GM12878 (cell line): ENCODE data around the gene RAP1GAP. TPM values are rescaled to one million over a fixed set of nuclear protein-coding genes. Genes with fewer than 3 reads are reported as not detected.

ENCODE experiments used
- ATAC-seq: fragments of 200-7000 bp; cut with Tn5 transposase; 3 replicates; pipeline ENCODE4 v1.9.1; 2020; ENCODE audit warnings: mild to moderate bottlenecking, moderate library complexity
- BruUV-seq: library from RNA; stranded (reverse); fragments of 400-500 nt; replicated peaks from 2 replicates; lab custom pipeline; 2021; lab: Mats Ljungman, UMichigan
- CTCF ChIA-PET: fragments of 300-600 bp; sonication (Branson Sonifier 250); formaldehyde crosslinking; extraction: SDS; loops from one replicate; lab custom pipeline; 2021; ENCODE audit warnings: inconsistent platforms; lab: Yijun Ruan, JAX
- POLR2A ChIA-PET: fragments of 350-600 bp; formaldehyde crosslinking; extraction: SDS; loops from one replicate; lab custom pipeline; 2021; ENCODE audit warnings: inconsistent platforms; lab: Charles Lee
- RAD21 ChIA-PET: fragments of 300-600 bp; sonication (Branson Sonifier 250); formaldehyde crosslinking; loops from one replicate; lab custom pipeline; 2023; ENCODE audit warnings: antibody characterized with exemption; ENCODE audit not compliant: unreplicated experiment; lab: Charles Lee
- SMC1A ChIA-PET: fragments of 300-600 bp; sonication (Branson Sonifier 250); formaldehyde crosslinking; loops from one replicate; lab custom pipeline; 2023; ENCODE audit not compliant: unreplicated experiment, uncharacterized antibody; lab: Charles Lee
- DNase-seq: peaks from one replicate; pipeline ENCODE4 v3.0.0-alpha.2; 2011; ENCODE audit warnings: low read depth, low spot score
- FAIRE-seq: peaks from 3 replicates; lab custom pipeline; 2011; peaks lifted over from hg19 to GRCh38; lab: Jason Lieb, UNC
- H2AFZ ChIP-seq: 2 replicates; pipeline ENCODE4 v1.6.0; 2011; ENCODE audit warnings: low read depth, low read length, control low read depth; ENCODE audit not compliant: control insufficient read depth
- H3K27ac ChIP-seq: 2 replicates; pipeline ENCODE4 v1.5.1; 2011; ENCODE audit warnings: control low read depth; ENCODE audit not compliant: control insufficient read depth, insufficient read depth
- H3K27me3 ChIP-seq, 2 experiments: replicated peaks in 1 of 2; 2 replicates each; pipeline versions ENCODE4 v1.6.0 to v1.6.1; 2011; ENCODE audit warnings: low read length in 1 of 2; ENCODE audit not compliant: control insufficient read depth in 2 of 2, insufficient read depth in 2 of 2
- H3K36me3 ChIP-seq, 2 experiments: 2 replicates each; pipeline ENCODE4 v1.5.1; 2011; ENCODE audit warnings: low read length in 1 of 2; ENCODE audit not compliant: control insufficient read depth in 2 of 2, insufficient read depth in 2 of 2
- H3K4me1 ChIP-seq: 2 replicates; pipeline ENCODE4 v1.6.1; 2011; ENCODE audit warnings: mild to moderate bottlenecking, low read length, moderate library complexity, mixed read lengths; ENCODE audit not compliant: control insufficient read depth, insufficient read depth
- H3K4me2 ChIP-seq: 2 replicates; pipeline ENCODE4 v1.6.0; 2011; ENCODE audit warnings: control low read depth; ENCODE audit not compliant: control insufficient read depth, insufficient read depth
- H3K4me3 ChIP-seq: fragments of 200-600 bp; sonication (generic); 2 replicates; pipeline ENCODE4 v1.5.1; 2016
- H3K79me2 ChIP-seq: 2 replicates; pipeline ENCODE4 v1.6.0; 2011; ENCODE audit warnings: low read length; ENCODE audit not compliant: control insufficient read depth, insufficient read depth
- H3K9ac ChIP-seq: 2 replicates; pipeline ENCODE4 v1.8.0; 2011; ENCODE audit warnings: low read length, control low read depth, mixed read lengths; ENCODE audit not compliant: control insufficient read depth, insufficient read depth
- H3K9me3 ChIP-seq: replicated peaks from 3 replicates; pipeline ENCODE4 v1.5.1; 2011; ENCODE audit warnings: mild to moderate bottlenecking, low read length; ENCODE audit not compliant: control insufficient read depth, insufficient read depth
- H4K20me1 ChIP-seq: 2 replicates; pipeline ENCODE4 v1.6.0; 2011; ENCODE audit not compliant: control insufficient read depth, insufficient read depth
- CBX5 ChIP-seq: sonication (generic); IDR thresholded peaks from 2 replicates; pipeline ENCODE4 v1.6.1; 2016; ENCODE audit warnings: low read depth, moderate library complexity, mild to moderate bottlenecking, inconsistent platforms
- IKZF2 ChIP-seq, 2 experiments: fragments of 450-650 bp; IDR thresholded peaks; 2 replicates each; pipeline ENCODE4 v1.6.1; 2017; ENCODE audit warnings: mild to moderate bottlenecking in 2 of 2, moderate library complexity in 2 of 2
- KAT2A ChIP-seq: conservative IDR thresholded peaks from 2 replicates; pipeline ENCODE4 v1.6.1; 2011; ENCODE audit warnings: low read depth, low read length; ENCODE audit not compliant: control insufficient read depth
- MXI1 ChIP-seq: fragments of 150-350 bp; IDR thresholded peaks from 2 replicates; pipeline ENCODE4 v1.6.1; 2011; ENCODE audit warnings: low read depth, mild to moderate bottlenecking, inconsistent platforms, low read length, improper control_type of control experiment
- POLR2A ChIP-seq: IDR thresholded peaks from 2 replicates; pipeline ENCODE4 v1.6.1; 2011; ENCODE audit warnings: low read depth, mild to moderate bottlenecking, low read length
- POU2F2 ChIP-seq: IDR thresholded peaks from 3 replicates; pipeline ENCODE4 v1.6.1; 2011; ENCODE audit warnings: low read depth, mild to moderate bottlenecking, low read length, borderline replicate concordance
- RBBP5 ChIP-seq: fragments of 200-600 bp; sonication (generic); conservative IDR thresholded peaks from 2 replicates; pipeline ENCODE4 v1.6.1; 2016
- RFX5 ChIP-seq: IDR thresholded peaks from 2 replicates; pipeline ENCODE4 v1.6.1; 2011; ENCODE audit warnings: low read depth, low read length, improper control_type of control experiment
- SMC3 ChIP-seq: IDR thresholded peaks from 2 replicates; pipeline ENCODE4 v1.6.1; 2011; ENCODE audit warnings: low read length, improper control_type of control experiment, borderline replicate concordance
- SREBF1 ChIP-seq: IDR thresholded peaks from 2 replicates; pipeline ENCODE4 v1.6.1; 2012; ENCODE audit warnings: mild to moderate bottlenecking, low read length
- TCF7 ChIP-seq: IDR thresholded peaks from 2 replicates; pipeline ENCODE4 v1.6.1; 2014; ENCODE audit warnings: antibody characterized with exemption, borderline replicate concordance
- WGBS: methylation state at CpG from one replicate; pipeline ENCODE4 v1.1.6; 2016; ENCODE audit warnings: low lambda C conversion rate; ENCODE audit not compliant: insufficient replicate concordance, insufficient coverage; ENCODE audit errors: missing lambda C conversion rate; 5-methylcytosine and 5-hydroxymethylcytosine counted together
- in situ Hi-C: fragments of 300-500 bp; cut with MboI; formaldehyde crosslinking; loops from 9 replicates; pipeline ENCODE4 v1.14.3; 2018; ENCODE audit warnings: mixed read lengths
- intact Hi-C: fragments of 100-400 bp; cut with micrococcal nuclease; formaldehyde crosslinking; loops from one replicate; pipeline ENCODE4 v1.14.2; 2022; ENCODE audit not compliant: unreplicated experiment
- polyA plus RNA-seq, 11 experiments: library from polyadenylated mRNA; depleted of rRNA in 4 of 11; unstranded in 6 of 11; stranded (reverse) in 5 of 11; fragments of >200 nt; fragmentation: Nextera tagmentation in 4 of 11; fragmentation: Illumina TruSeq in 1 of 11; extraction: Ambion mirVana in 4 of 11; extraction: Trizol in 1 of 11; gene quantifications; 1 replicate in 1 of 11; 2 replicates in 10 of 11; pipeline versions ENCODE4 v1.2.1 to v1.2.3, GENCODE V29; 2011 to 2016; ENCODE audit warnings: inconsistent platforms in 2 of 11, missing spikeins in 2 of 11, low read depth in 1 of 11
- total RNA-seq, 4 experiments: library from RNA; depleted of rRNA in 3 of 4; stranded (reverse); fragments of >200 nt in 3 of 4; fragmentation: Illumina TruSeq in 1 of 4; extraction: Trizol in 1 of 4; gene quantifications; 2 replicates each; pipeline versions ENCODE4 v1.2.1 to v1.2.3, GENCODE V29; 2013 to 2021
- TF ChIP-seq, protein P1 (sequence below): fragments of 450-650 bp; IDR thresholded peaks from 2 replicates; pipeline ENCODE4 v1.6.1; 2017; ENCODE audit warnings: mild to moderate bottlenecking, moderate library complexity
- TF ChIP-seq, protein P2 (sequence below), 3 experiments: IDR thresholded peaks in 2 of 3; conservative IDR thresholded peaks in 1 of 3; 2 replicates each; pipeline ENCODE4 v1.5.1; 2011; ENCODE audit warnings: low read depth in 3 of 3, low read length in 3 of 3, mild to moderate bottlenecking in 3 of 3, control low read depth in 2 of 3, moderate library complexity in 2 of 3, inconsistent platforms in 1 of 3, mixed read lengths in 1 of 3; ENCODE audit not compliant: control insufficient read depth in 2 of 3, insufficient read depth in 1 of 3; ENCODE audit errors: extremely low read depth in 1 of 3
- TF ChIP-seq, protein P3 (sequence below): fragments of 450-650 bp; IDR thresholded peaks from 2 replicates; pipeline ENCODE4 v1.6.1; 2018; ENCODE audit warnings: mild to moderate bottlenecking, low read depth, moderate library complexity; ENCODE audit not compliant: partially characterized antibody

The RAP1GAP gene
- total and polyA plus RNA-seq, 10 of the 15 experiments (the other 5 are each of a cell fraction or from before 2014, with no cell fraction given), result 0.04 to 0.96 (median 0.09) TPM; not detected in 3

DNA sequence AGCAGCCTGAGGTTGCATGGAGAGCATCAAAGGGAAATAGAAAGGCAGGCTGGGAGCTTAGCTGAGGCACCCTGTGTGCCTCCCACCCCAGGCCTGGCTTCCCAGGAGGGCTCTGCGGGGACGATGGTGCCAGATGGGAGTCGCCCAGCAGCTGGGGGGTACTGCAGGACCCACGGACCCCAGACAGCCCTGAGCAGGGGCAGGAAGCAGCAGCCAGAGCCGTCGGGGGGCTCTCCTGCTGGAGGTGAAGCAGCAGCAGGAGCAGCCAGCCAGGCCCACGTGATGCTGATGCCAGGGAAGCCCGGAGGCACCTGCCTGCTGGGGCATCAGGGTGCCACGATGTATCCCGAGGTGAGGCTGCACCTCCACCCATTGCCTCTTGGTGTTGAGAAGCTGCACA lies 20.4 kb downstream of the RAP1GAP start:
- Histone ChIP-seq H3K27ac (no peak overlapping the region), H3K36me3 (no peaks in the 10 kb centered on the region), H3K79me2 (no peaks in the 10 kb centered on the region), H3K4me3 (no peak overlapping the region), H3K9me3 (no peaks in the 10 kb centered on the region), H3K9ac (no peak overlapping the region), H3K4me2 (no peak overlapping the region)
- ATAC-seq, result no peak
- ChIA-PET POLR2A (no interaction called here), SMC1A (interaction anchor here (1.7 kb wide), 1 partner anchor 367 kb away, joined by 3 read pairs; no protein-coding TSS in a partner anchor)
- in situ Hi-C loops, result no loop called here
- intact Hi-C loops, result no loop called here
- 4% methylated on average over 10 of the region's 10 CpGs for WGBS
- BruUV-seq, result no TSS peak
- TF ChIP-seq SMC3, result no peak
- no peak for TF ChIP-seq TCF7
- TF ChIP-seq POLR2A, result no peak
- no peak for TF ChIP-seq CBX5
- TF ChIP-seq, protein P1, sequence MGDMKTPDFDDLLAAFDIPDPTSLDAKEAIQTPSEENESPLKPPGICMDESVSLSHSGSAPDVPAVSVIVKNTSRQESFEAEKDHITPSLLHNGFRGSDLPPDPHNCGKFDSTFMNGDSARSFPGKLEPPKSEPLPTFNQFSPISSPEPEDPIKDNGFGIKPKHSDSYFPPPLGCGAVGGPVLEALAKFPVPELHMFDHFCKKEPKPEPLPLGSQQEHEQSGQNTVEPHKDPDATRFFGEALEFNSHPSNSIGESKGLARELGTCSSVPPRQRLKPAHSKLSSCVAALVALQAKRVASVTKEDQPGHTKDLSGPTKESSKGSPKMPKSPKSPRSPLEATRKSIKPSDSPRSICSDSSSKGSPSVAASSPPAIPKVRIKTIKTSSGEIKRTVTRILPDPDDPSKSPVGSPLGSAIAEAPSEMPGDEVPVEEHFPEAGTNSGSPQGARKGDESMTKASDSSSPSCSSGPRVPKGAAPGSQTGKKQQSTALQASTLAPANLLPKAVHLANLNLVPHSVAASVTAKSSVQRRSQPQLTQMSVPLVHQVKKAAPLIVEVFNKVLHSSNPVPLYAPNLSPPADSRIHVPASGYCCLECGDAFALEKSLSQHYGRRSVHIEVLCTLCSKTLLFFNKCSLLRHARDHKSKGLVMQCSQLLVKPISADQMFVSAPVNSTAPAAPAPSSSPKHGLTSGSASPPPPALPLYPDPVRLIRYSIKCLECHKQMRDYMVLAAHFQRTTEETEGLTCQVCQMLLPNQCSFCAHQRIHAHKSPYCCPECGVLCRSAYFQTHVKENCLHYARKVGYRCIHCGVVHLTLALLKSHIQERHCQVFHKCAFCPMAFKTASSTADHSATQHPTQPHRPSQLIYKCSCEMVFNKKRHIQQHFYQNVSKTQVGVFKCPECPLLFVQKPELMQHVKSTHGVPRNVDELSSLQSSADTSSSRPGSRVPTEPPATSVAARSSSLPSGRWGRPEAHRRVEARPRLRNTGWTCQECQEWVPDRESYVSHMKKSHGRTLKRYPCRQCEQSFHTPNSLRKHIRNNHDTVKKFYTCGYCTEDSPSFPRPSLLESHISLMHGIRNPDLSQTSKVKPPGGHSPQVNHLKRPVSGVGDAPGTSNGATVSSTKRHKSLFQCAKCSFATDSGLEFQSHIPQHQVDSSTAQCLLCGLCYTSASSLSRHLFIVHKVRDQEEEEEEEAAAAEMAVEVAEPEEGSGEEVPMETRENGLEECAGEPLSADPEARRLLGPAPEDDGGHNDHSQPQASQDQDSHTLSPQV, result no peak
- no peak for TF ChIP-seq POU2F2
- TF ChIP-seq, protein P2, sequence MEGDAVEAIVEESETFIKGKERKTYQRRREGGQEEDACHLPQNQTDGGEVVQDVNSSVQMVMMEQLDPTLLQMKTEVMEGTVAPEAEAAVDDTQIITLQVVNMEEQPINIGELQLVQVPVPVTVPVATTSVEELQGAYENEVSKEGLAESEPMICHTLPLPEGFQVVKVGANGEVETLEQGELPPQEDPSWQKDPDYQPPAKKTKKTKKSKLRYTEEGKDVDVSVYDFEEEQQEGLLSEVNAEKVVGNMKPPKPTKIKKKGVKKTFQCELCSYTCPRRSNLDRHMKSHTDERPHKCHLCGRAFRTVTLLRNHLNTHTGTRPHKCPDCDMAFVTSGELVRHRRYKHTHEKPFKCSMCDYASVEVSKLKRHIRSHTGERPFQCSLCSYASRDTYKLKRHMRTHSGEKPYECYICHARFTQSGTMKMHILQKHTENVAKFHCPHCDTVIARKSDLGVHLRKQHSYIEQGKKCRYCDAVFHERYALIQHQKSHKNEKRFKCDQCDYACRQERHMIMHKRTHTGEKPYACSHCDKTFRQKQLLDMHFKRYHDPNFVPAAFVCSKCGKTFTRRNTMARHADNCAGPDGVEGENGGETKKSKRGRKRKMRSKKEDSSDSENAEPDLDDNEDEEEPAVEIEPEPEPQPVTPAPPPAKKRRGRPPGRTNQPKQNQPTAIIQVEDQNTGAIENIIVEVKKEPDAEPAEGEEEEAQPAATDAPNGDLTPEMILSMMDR (IDR thresholded peaks at IDR 0.05 in 2 of 3, conservative IDR thresholded peaks at IDR 0.05 in 1 of 3; ENCODE audit: control insufficient read depth in 2 of 3, extremely low read depth in 1 of 3, insufficient read depth in 1 of 3, low read depth in 3 of 3, low read length in 3 of 3), result no peak
- no peak for TF ChIP-seq KAT2A
- no peak for TF ChIP-seq RFX5
- TF ChIP-seq MXI1, result no peak
- no peak for TF ChIP-seq IKZF2 (IDR thresholded peaks at IDR 0.05)
- TF ChIP-seq SREBF1, result no peak
- TF ChIP-seq, protein P3, sequence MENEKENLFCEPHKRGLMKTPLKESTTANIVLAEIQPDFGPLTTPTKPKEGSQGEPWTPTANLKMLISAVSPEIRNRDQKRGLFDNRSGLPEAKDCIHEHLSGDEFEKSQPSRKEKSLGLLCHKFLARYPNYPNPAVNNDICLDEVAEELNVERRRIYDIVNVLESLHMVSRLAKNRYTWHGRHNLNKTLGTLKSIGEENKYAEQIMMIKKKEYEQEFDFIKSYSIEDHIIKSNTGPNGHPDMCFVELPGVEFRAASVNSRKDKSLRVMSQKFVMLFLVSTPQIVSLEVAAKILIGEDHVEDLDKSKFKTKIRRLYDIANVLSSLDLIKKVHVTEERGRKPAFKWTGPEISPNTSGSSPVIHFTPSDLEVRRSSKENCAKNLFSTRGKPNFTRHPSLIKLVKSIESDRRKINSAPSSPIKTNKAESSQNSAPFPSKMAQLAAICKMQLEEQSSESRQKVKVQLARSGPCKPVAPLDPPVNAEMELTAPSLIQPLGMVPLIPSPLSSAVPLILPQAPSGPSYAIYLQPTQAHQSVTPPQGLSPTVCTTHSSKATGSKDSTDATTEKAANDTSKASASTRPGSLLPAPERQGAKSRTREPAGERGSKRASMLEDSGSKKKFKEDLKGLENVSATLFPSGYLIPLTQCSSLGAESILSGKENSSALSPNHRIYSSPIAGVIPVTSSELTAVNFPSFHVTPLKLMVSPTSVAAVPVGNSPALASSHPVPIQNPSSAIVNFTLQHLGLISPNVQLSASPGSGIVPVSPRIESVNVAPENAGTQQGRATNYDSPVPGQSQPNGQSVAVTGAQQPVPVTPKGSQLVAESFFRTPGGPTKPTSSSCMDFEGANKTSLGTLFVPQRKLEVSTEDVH, result no peak
- no peak for TF ChIP-seq RBBP5
- TF ChIP-seq, all 136 proteins: peak for 0
- CTCF ChIA-PET, result no interaction called here
- Histone ChIP-seq H3K4me1 (0 out of 2 replicates have a peak, but pooled peaks cover 3% of the 10 kb centered on the region), H2AFZ (no peak overlapping the region), H3K27me3 (peaks cover 6 to 13% of the 10 kb centered on the region in 2 experiments), H4K20me1 (no peaks in the 10 kb centered on the region)
- no peak for DNase-seq
- FAIRE-seq, result no peak
- RAD21 ChIA-PET, result no interaction called here
